Measurements from ENCODE around the gene GNA12.
A peak's percentile ranks its signal among the peaks of the same experiment; 100 is the strongest.
"Not testable (repeated sequence)": the region's sequence is repeated elsewhere in the genome, so short reads cannot be mapped to it uniquely, and the experiment has no call there.

GNA12 gene

GRCh38 chr7:2687881-2688318 lies 156.2 kb downstream of the GNA12 start, which contains the start of gene AMZ1:
TSS of gene AMZ1 (plus strand) at chr7:2688202. CDS start at chr7:2700452, 12,250 bp downstream.
- DNase-seq: no peak

- DNase-seq: peak; percentile 30 to 49
These were observed 156.7 kb downstream of the GNA12 start for GRCh38 chr7:2687338-2687869.

GRCh38 chr7:2686101-2686500 lies 158.0 kb downstream of the GNA12 start:
- no peak for DNase-seq

GRCh38 chr7:2684501-2684900 lies 159.6 kb downstream of the GNA12 start:
- DNase-seq: no peak

- no peak for DNase-seq
These were observed 161.9 kb downstream of the GNA12 start for GRCh38 chr7:2681929-2682799.

- DNase-seq: peak; percentile 8 to 50
These were observed 163.2 kb downstream of the GNA12 start for GRCh38 chr7:2680792-2681490.

GRCh38 chr7:2680256-2680655 lies 163.9 kb downstream of the GNA12 start:
- no peak for DNase-seq

GRCh38 chr7:2679135-2680127 lies 164.7 kb downstream of the GNA12 start:
- not testable (repeated sequence) for DNase-seq

- DNase-seq: not testable (repeated sequence)
These were observed 165.7 kb downstream of the GNA12 start for GRCh38 chr7:2678454-2678853.

All from NCI-H524 (cell line).